HG02885 (cell line): Measurements from ENCODE around the gene GRK6.
A peak's percentile ranks its signal among the peaks of the same experiment; 100 is the strongest.
"Not testable (repeated sequence)": the region's sequence is repeated elsewhere in the genome, so short reads cannot be mapped to it uniquely, and the experiment has no call there.

ENCODE experiments used
- ATAC-seq: cut with Tn5 transposase; IDR thresholded peaks from one replicate; pipeline ENCODE4 v1.9.1; 2021; ENCODE audit warnings: mild to moderate bottlenecking; ENCODE audit not compliant: unreplicated experiment, poor library complexity

The GRK6 gene

GRCh38 chr5:177396807-177397206 is 29.7 kb upstream of the GRK6 start:
- no peak for ATAC-seq

DNA sequence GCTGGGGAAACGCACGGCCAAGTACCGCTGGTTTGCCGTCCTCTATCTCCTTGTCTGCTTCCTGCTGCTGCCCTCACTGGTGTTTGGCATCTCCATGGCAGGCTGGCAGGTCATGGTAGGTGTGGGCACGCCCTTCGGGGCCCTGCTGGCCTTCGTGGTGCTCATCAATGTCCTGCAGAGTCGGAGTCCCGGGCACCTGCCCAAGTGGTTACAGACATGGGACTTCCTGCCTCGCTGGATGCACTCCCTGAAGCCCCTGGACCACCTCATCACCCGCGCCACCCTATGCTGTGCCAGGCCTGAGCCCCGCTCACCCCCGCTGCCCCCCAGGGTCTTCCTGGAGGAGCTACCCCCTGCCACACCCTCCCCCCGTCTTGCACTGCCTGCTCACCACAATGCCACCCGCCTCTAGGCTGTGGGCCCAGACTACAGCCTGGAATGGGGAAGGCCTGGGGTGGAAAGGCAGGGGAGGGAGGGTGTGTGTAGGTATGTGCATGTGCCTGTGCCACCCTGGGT is 28.5 kb upstream of the GRK6 start:
- ATAC-seq, result no peak

DNA sequence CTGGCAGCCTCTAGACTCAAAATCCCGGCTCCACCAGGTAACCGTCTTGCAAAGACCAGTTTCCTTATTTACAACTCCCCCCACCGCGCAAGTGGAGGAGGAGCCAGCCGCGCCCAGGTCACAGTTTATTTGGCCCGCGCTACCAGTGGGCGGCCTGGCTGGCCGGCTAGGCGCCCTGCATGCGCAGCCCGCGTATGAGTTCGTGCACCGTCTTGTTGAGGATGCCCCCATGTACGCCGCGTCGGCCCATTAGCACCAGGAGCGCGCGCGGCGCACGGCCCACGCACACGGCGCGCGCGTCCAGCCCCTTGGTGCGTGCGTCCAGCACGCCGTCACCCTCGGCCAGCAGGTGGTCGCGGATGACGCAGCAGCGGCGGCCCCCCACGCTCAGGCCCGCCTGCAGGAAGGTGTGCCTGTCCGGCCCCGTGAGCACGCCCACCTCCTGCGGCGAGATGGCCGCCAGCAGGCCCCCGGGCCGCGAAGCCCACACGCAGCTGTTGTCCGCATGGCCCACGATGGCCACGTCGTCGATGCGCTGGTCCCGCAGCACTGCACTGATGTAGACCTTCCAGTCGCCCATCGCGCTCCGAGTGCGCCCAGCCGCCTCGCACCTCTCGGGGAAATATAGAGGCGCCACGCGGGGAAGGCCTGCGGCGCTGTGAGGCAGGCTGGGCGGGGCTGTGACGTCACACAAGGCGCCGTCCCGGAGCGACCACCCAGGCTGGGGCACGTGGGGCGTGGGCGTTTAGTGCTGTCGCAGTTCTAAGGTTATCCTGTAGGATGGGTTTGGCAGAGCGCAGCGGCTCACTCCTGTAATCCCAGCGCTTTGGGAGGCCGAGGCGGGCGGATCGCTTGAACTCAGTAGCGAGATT is 26.2 kb upstream of the GRK6 start, which contains the start of gene PFN3:
PFN3 (minus strand) TSS at position 665 of the 872 bp plus-strand sequence; CDS start at position 580, 85 bp downstream.
- no peak for ATAC-seq

GRCh38 chr5:177402271-177403043 is 24.0 kb upstream of the GRK6 start:
- ATAC-seq, result no peak

- peak; percentile 21 for ATAC-seq
Observed at GRCh38 chr5:177403102-177403791, 23.2 kb upstream of the GRK6 start.

DNA sequence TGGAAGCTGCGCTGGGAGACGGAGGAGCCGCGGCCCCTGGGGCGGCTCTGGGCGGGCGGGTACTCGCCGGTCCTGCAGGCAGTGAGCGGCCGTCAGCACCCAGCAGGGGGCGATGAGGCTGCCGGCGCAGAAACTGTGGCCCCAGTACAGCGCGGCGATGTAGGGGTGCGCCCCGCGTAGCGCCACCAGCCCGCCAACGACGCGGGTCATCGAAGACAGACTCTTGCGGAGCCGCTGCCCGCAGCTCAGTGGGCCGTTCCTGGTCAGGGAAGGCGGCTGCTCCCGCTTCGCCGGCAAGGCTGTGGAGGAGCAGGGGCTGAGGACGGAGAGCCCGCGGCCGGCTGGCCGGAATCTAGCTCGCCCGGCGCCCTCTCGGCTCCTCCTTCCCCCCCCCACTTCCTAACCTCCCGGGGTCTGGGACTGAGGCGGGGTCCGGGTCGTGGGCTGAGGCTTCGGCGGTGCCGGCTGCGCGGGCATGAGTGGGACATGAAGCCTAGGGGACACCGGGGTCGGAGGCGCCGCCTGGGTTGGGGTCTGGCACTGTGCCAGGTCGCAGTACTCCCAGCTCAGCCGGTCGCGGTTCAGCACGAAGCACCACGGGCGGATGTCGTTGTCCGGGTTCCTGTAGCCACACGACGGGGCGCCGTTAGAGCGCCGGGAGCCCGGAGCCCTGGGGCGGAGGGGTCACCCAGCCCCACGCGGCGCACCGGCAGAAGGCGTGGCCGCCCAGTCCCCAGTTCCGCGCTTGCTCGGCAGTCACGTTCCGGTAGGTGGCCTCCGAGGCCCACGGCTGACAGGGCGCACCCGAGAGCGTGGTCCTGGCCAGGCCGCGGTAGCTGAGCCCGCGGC is 22.5 kb upstream of the GRK6 start:
- ATAC-seq, result peak; percentile 81

GRCh38 chr5:177404641-177405179 is 21.8 kb upstream of the GRK6 start:
- ATAC-seq, result no peak

GRCh38 chr5:177405312-177405711 is 21.2 kb upstream of the GRK6 start:
- ATAC-seq, result no peak

DNA sequence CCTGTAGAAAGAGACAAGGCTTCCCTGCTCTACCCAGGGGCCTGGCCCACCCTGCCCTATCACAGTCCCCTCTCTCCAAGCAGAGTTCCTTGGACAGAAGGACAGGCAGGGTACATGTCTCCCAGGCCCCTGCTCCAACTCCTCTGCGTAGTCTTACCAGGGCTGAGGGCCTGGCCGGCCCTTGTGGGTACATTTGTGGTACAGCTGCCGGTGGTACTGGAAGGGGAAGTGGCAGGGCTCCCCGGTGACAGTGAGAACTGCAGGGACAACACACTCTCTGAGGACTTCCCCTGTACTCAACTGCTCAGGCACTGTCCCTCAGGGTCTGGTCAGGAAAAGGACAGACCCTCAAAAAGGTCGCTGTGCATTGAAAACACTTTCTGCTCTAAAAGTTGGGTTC is 20.7 kb upstream of the GRK6 start:
- no peak for ATAC-seq

GRCh38 chr5:177409043-177409801 is 17.3 kb upstream of the GRK6 start, which contains the start of gene F12:
TSS of gene F12 (minus strand) at chr5:177409564. CDS start at chr5:177409527, 37 bp downstream.
- ATAC-seq, result no peak

GRCh38 chr5:177410575-177410974 is 15.9 kb upstream of the GRK6 start:
- ATAC-seq, result no peak

GRCh38 chr5:177412603-177413233 is 13.8 kb upstream of the GRK6 start:
- ATAC-seq, result no peak

GRCh38 chr5:177414481-177414880 is 12.0 kb upstream of the GRK6 start:
- no peak for ATAC-seq

GRCh38 chr5:177417081-177417480 is 9.4 kb upstream of the GRK6 start:
- ATAC-seq, result not testable (repeated sequence)

- no peak for ATAC-seq
Observed at GRCh38 chr5:177419046-177419445, 7.4 kb upstream of the GRK6 start.

GRCh38 chr5:177420472-177420871 is 6.0 kb upstream of the GRK6 start:
- not testable (repeated sequence) for ATAC-seq

DNA sequence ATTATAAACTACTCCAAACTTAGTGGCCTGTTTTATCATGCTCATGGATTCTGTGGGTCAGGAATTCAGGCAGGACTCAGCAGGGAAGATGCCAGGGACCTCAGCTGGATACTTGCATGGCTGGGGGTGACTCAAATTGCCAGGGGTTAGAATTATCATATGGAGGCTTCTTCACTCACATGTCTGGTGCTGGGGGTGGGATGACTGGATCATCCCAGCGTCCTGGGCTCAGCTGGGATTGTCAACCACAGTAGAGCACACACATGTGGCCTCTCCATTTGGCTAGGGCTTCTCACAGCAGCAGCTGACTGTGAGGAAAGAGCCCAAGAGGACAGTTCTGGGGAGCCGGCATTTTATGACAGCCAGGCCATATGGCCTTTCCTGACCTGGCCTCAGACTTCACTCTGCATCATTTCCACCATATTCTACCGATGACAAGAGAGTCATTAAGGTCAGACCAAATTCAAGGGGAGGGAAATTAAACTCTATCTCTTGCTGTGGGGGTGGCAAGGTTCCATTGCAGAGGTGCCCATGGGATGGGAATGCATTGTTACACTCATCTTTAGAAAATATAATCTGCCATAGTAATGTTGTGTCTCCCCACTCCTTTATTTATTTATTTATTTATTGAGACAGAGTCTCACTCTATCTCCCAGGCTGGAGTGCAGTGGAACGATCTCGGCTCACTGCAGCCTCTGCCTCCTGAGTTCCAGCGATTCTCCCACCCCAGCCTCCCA is 5.2 kb upstream of the GRK6 start:
- no peak for ATAC-seq
